H9 (cell line): ENCODE measurements around the gene TCFL5. TPM values are rescaled to one million over a fixed set of nuclear protein-coding genes. Genes with fewer than 3 reads are reported as not detected.

Experiments used
- DNase-seq: peaks from one replicate; pipeline ENCODE4 v3.0.0-alpha.2; 2017
- H2AFZ ChIP-seq: one replicate; pipeline ENCODE4 v1.6.1; 2013; ENCODE audit warnings: mild to moderate bottlenecking, low read length, control low read depth, moderate library complexity
- H2AK5ac ChIP-seq: 2 replicates; pipeline ENCODE4 v1.6.1; 2013; ENCODE audit warnings: low read length, control low read depth, mixed read lengths; ENCODE audit not compliant: insufficient read length
- H2BK120ac ChIP-seq: one replicate; pipeline ENCODE4 v1.6.1; 2013; ENCODE audit warnings: low read depth, mild to moderate bottlenecking, low read length, control low read depth, inconsistent platforms; ENCODE audit not compliant: poor library complexity, severe bottlenecking
- H2BK12ac ChIP-seq: 2 replicates; pipeline ENCODE4 v1.6.1; 2013; ENCODE audit warnings: low read length, control low read depth, mixed read lengths, low read depth; ENCODE audit not compliant: insufficient read length
- H2BK15ac ChIP-seq: 2 replicates; pipeline ENCODE4 v1.6.1; 2013; ENCODE audit warnings: low read depth, low read length, control low read depth
- H2BK20ac ChIP-seq: one replicate; pipeline ENCODE4 v1.6.1; 2013; ENCODE audit warnings: low read depth, mild to moderate bottlenecking, low read length, control low read depth, inconsistent platforms; ENCODE audit not compliant: poor library complexity, severe bottlenecking
- H2BK5ac ChIP-seq: 2 replicates; pipeline ENCODE4 v1.6.1; 2013; ENCODE audit warnings: low read length, control low read depth, mixed read lengths; ENCODE audit not compliant: insufficient read length
- H3K14ac ChIP-seq: 2 replicates; pipeline ENCODE4 v1.6.1; 2013; ENCODE audit warnings: low read length, control low read depth; ENCODE audit not compliant: insufficient read depth
- H3K18ac ChIP-seq: 2 replicates; pipeline ENCODE4 v1.6.1; 2013; ENCODE audit warnings: low read depth, mild to moderate bottlenecking, mixed read lengths, low read length, control low read depth; ENCODE audit not compliant: insufficient read length
- H3K23ac ChIP-seq: 2 replicates; pipeline ENCODE4 v1.6.1; 2013; ENCODE audit warnings: low read length, control low read depth, mixed read lengths, low read depth; ENCODE audit not compliant: insufficient read length
- H3K23me2 ChIP-seq: 2 replicates; pipeline ENCODE4 v1.6.1; 2013; ENCODE audit warnings: low read depth, mild to moderate bottlenecking, mixed read lengths, low read length, control low read depth; ENCODE audit not compliant: insufficient read length, poor library complexity, severe bottlenecking
- H3K27ac ChIP-seq: 2 replicates; pipeline ENCODE4 v1.5.1; 2013; ENCODE audit warnings: low read length, control low read depth, mixed read lengths, low read depth; ENCODE audit not compliant: insufficient read length
- H3K27me3 ChIP-seq: 2 replicates; pipeline ENCODE4 v1.6.1; 2013; ENCODE audit warnings: low read length, control low read depth, inconsistent platforms; ENCODE audit not compliant: insufficient read depth
- H3K4ac ChIP-seq: 2 replicates; pipeline ENCODE4 v1.6.1; 2013; ENCODE audit warnings: low read depth, mild to moderate bottlenecking, control low read depth, inconsistent platforms, low read length, moderate library complexity
- H3K4me1 ChIP-seq: 2 replicates; pipeline ENCODE4 v1.6.1; 2013; ENCODE audit warnings: low read length, control low read depth, inconsistent platforms; ENCODE audit not compliant: insufficient read depth
- H3K4me2 ChIP-seq: 2 replicates; pipeline ENCODE4 v1.6.1; 2013; ENCODE audit warnings: low read length, control low read depth, mixed read lengths; ENCODE audit not compliant: insufficient read length, insufficient read depth
- H3K56ac ChIP-seq: 2 replicates; pipeline ENCODE4 v1.6.1; 2013; ENCODE audit warnings: low read depth, mild to moderate bottlenecking, mixed read lengths, low read length, control low read depth; ENCODE audit not compliant: insufficient read length
- H3K79me1 ChIP-seq: 2 replicates; pipeline ENCODE4 v1.6.1; 2013; ENCODE audit warnings: low read depth, mild to moderate bottlenecking, moderate library complexity, low read length, control low read depth, inconsistent platforms; ENCODE audit not compliant: insufficient read depth, poor library complexity, severe bottlenecking
- H3K79me2 ChIP-seq: 2 replicates; pipeline ENCODE4 v1.6.1; 2013; ENCODE audit warnings: low read length, control low read depth, inconsistent platforms; ENCODE audit not compliant: insufficient read depth
- H3K9ac ChIP-seq: 2 replicates; pipeline ENCODE4 v1.6.1; 2013; ENCODE audit warnings: low read length, control low read depth, mixed read lengths; ENCODE audit not compliant: insufficient read length; ENCODE audit errors: extremely low read depth
- H3K9me3 ChIP-seq: one replicate; pipeline ENCODE4 v1.6.1; 2013; ENCODE audit warnings: low read depth, low read length, inconsistent platforms; ENCODE audit not compliant: control insufficient read depth
- H3T11ph ChIP-seq: one replicate; pipeline ENCODE4 v1.6.1; 2013; ENCODE audit warnings: mild to moderate bottlenecking, low read length, control low read depth, inconsistent platforms
- H4K20me1 ChIP-seq: one replicate; pipeline ENCODE4 v1.6.1; 2013; ENCODE audit not compliant: control insufficient read depth, insufficient read length, insufficient read depth
- H4K5ac ChIP-seq: 2 replicates; pipeline ENCODE4 v1.6.1; 2013; ENCODE audit warnings: low read depth, mild to moderate bottlenecking, mixed read lengths, low read length, control low read depth; ENCODE audit not compliant: insufficient read length
- H4K8ac ChIP-seq: replicated peaks from 2 replicates; pipeline ENCODE4 v1.6.1; 2013; ENCODE audit warnings: low read length, control low read depth, mixed read lengths, low read depth; ENCODE audit not compliant: insufficient read length
- H4K91ac ChIP-seq: 2 replicates; pipeline ENCODE4 v1.6.1; 2013; ENCODE audit warnings: low read depth, mild to moderate bottlenecking, moderate library complexity, mixed read lengths, low read length, control low read depth; ENCODE audit not compliant: insufficient read length
- H3K27ac Mint-ChIP-seq, 3 experiments: 2 replicates in 2 of 3; 3 replicates in 1 of 3; pipeline ENCODE4 v1.8.0; 2020 to 2021; ENCODE audit warnings: mixed read lengths in 3 of 3, mild to moderate bottlenecking in 1 of 3, moderate library complexity in 1 of 3
- H3K27me3 Mint-ChIP-seq: 2 replicates; pipeline ENCODE4 v1.8.0; 2021; ENCODE audit warnings: low read depth, mild to moderate bottlenecking, moderate library complexity, mixed read lengths
- H3K36me3 Mint-ChIP-seq, 3 experiments: 2 replicates in 2 of 3; 3 replicates in 1 of 3; pipeline ENCODE4 v1.8.0; 2020 to 2021; ENCODE audit warnings: low read depth in 3 of 3, mixed read lengths in 3 of 3; ENCODE audit not compliant: insufficient read depth in 1 of 3
- H3K4me1 Mint-ChIP-seq, 2 experiments: 2 replicates each; pipeline ENCODE4 v1.8.0; 2020; ENCODE audit warnings: mixed read lengths in 2 of 2
- H3K4me3 Mint-ChIP-seq, 2 experiments: 2 replicates in 1 of 2; 3 replicates in 1 of 2; pipeline ENCODE4 v1.8.0; 2020 to 2021; ENCODE audit warnings: mild to moderate bottlenecking in 2 of 2, mixed read lengths in 2 of 2, moderate library complexity in 1 of 2
- H3K9me3 Mint-ChIP-seq, 2 experiments: 2 replicates in 1 of 2; 3 replicates in 1 of 2; pipeline ENCODE4 v1.8.0; 2020; ENCODE audit warnings: mild to moderate bottlenecking in 2 of 2, mixed read lengths in 2 of 2, moderate library complexity in 1 of 2
- WGBS: extraction: QIAGEN DNeasy Blood & Tissue Kit; methylation state at CpG from one replicate; pipeline ENCODE4 v1.1.7; 2013; ENCODE audit warnings: missing lambda C conversion rate, low lambda C conversion rate, mixed read lengths; ENCODE audit not compliant: insufficient read length; ENCODE audit errors: extremely low coverage; 5-methylcytosine and 5-hydroxymethylcytosine counted together
- total RNA-seq: library from RNA; stranded (reverse); gene quantifications from 2 replicates; pipeline ENCODE4 v1.2.1, GENCODE V29; 2021
- TF ChIP-seq, protein P1 (sequence below): fragments of 200-600 bp; sonication (generic); conservative IDR thresholded peaks from 3 replicates; pipeline ENCODE4 v1.8.0; 2021; ENCODE audit warnings: antibody characterized with exemption, mild to moderate bottlenecking

TCFL5 gene
- total RNA-seq, 1 experiment from 2014 or later = 16.4 TPM

DNA sequence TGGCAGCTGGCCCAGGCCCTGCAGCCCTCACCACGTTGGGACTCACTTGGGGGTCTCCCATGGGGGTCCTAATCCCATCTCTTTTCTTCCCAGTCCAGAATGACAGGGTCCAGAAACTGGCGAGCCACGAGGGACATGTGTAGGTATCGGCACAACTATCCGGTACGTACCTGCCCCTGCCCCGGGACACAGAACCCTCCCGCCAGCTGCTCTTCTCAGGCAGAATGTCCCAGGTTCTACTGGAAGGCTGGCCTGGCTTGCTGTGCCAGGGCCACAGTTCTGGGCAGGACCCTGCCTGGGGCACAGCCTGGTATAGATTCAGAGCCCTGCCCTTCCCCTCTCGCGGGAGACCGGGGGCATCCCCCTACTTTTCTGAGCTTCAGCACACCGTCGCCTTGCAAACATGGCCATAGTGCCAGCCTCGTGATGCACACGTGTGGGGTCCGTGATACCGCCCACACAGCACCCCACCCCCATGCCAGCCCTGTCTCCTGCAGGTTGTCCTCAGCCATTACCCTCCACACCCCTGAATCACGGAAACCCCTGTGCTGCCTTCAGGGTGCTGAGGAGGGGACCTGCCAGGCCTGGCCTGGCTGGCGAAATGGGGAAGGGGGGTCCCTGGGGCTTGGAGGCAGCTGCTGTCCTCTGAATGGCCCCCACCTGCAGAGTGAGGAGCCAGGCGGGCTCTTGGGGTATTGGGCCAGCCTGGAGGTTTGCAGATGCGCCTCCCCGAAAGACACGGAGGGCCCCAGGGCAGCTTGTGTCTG is 54.0 kb downstream of the TCFL5 start:
- H3K27me3 ChIP-seq = no peaks in the 10 kb centered on the region
- H2AK5ac ChIP-seq = no peak overlapping the region
- H4K8ac ChIP-seq = no peak overlapping the region
- H3K14ac ChIP-seq = no peak overlapping the region
- H3K23ac ChIP-seq = no peak overlapping the region
- no peaks in the 10 kb centered on the region; the same call in 1 of the 2 replicates for H3K4me1 ChIP-seq
- no peaks in the 10 kb centered on the region for H4K20me1 ChIP-seq
- DNase-seq = no peak
- H3K79me1 ChIP-seq = no peaks in the 10 kb centered on the region
- H3K9me3 Mint-ChIP-seq = no peaks in the 10 kb centered on the region
- H3K4me2 ChIP-seq = no peak overlapping the region
- no peak overlapping the region for H3K27ac Mint-ChIP-seq
- WGBS = no CpG with 5 or more reads among the region's 23 CpGs
- H3K36me3 Mint-ChIP-seq = peaks cover 4 to 27% (median 26%) of the 10 kb centered on the region in 3 experiments
- H3K18ac ChIP-seq = no peak overlapping the region
- peaks cover 10 to 16% of the 10 kb centered on the region in 2 experiments for H3K4me1 Mint-ChIP-seq
- no peak overlapping the region for H2BK12ac ChIP-seq
- no peak overlapping the region for H3K4ac ChIP-seq
- H3K9ac ChIP-seq = no peak overlapping the region
- no peak overlapping the region for H3K27ac ChIP-seq
- H3T11ph ChIP-seq = no peak overlapping the region
- no peak overlapping the region for H2BK120ac ChIP-seq
- no peaks in the 10 kb centered on the region for H3K23me2 ChIP-seq
- TF ChIP-seq, protein P1, sequence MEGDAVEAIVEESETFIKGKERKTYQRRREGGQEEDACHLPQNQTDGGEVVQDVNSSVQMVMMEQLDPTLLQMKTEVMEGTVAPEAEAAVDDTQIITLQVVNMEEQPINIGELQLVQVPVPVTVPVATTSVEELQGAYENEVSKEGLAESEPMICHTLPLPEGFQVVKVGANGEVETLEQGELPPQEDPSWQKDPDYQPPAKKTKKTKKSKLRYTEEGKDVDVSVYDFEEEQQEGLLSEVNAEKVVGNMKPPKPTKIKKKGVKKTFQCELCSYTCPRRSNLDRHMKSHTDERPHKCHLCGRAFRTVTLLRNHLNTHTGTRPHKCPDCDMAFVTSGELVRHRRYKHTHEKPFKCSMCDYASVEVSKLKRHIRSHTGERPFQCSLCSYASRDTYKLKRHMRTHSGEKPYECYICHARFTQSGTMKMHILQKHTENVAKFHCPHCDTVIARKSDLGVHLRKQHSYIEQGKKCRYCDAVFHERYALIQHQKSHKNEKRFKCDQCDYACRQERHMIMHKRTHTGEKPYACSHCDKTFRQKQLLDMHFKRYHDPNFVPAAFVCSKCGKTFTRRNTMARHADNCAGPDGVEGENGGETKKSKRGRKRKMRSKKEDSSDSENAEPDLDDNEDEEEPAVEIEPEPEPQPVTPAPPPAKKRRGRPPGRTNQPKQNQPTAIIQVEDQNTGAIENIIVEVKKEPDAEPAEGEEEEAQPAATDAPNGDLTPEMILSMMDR = no peak
- H3K4me3 Mint-ChIP-seq = no peak overlapping the region; a peak in 1 of 5 replicates
- H3K9me3 ChIP-seq = no peaks in the 10 kb centered on the region
- H3K56ac ChIP-seq = no peak overlapping the region
- no peak overlapping the region for H2BK5ac ChIP-seq
- no peaks in the 10 kb centered on the region for H3K79me2 ChIP-seq
- peaks cover 17% of the 10 kb centered on the region for H3K27me3 Mint-ChIP-seq
- no peak overlapping the region for H4K5ac ChIP-seq
- H4K91ac ChIP-seq = no peak overlapping the region
- H2AFZ ChIP-seq = no peak overlapping the region
- H2BK20ac ChIP-seq = no peak overlapping the region
- no peak overlapping the region for H2BK15ac ChIP-seq
